BLaER1 (cell line): ENCODE results near the gene PSMC3IP.
A peak's percentile ranks its signal among the peaks of the same experiment; 100 is the strongest.

ENCODE experiments used
- H3K27ac ChIP-seq: shearing (Covaris generic); formaldehyde crosslinking; 2 replicates; pipeline ENCODE4 v1.8.1; 2022
- H3K27me3 ChIP-seq: shearing (Covaris generic); formaldehyde crosslinking; 2 replicates; pipeline ENCODE4 v1.8.1; 2022
- H3K36me3 ChIP-seq: shearing (Covaris generic); formaldehyde crosslinking; 2 replicates; pipeline ENCODE4 v1.8.1; 2022
- H3K4me1 ChIP-seq: shearing (Covaris generic); formaldehyde crosslinking; 2 replicates; pipeline ENCODE4 v1.8.1; 2022
- H3K4me2 ChIP-seq: shearing (Covaris generic); formaldehyde crosslinking; 2 replicates; pipeline ENCODE4 v1.8.1; 2022
- H3K4me3 ChIP-seq: shearing (Covaris generic); formaldehyde crosslinking; 2 replicates; pipeline ENCODE4 v1.8.1; 2022
- H3K9ac ChIP-seq: shearing (Covaris generic); formaldehyde crosslinking; 2 replicates; pipeline ENCODE4 v1.8.1; 2022
- H3K9me3 ChIP-seq: shearing (Covaris generic); formaldehyde crosslinking; 2 replicates; pipeline ENCODE4 v1.8.1; 2022
- H4K20me1 ChIP-seq: shearing (Covaris generic); formaldehyde crosslinking; 2 replicates; pipeline ENCODE4 v1.8.1; 2022
- Cebpa-rat ChIP-seq: shearing (Covaris generic); IDR thresholded peaks from 2 replicates; pipeline ENCODE4 v1.8.1; 2022

The PSMC3IP gene

DNA sequence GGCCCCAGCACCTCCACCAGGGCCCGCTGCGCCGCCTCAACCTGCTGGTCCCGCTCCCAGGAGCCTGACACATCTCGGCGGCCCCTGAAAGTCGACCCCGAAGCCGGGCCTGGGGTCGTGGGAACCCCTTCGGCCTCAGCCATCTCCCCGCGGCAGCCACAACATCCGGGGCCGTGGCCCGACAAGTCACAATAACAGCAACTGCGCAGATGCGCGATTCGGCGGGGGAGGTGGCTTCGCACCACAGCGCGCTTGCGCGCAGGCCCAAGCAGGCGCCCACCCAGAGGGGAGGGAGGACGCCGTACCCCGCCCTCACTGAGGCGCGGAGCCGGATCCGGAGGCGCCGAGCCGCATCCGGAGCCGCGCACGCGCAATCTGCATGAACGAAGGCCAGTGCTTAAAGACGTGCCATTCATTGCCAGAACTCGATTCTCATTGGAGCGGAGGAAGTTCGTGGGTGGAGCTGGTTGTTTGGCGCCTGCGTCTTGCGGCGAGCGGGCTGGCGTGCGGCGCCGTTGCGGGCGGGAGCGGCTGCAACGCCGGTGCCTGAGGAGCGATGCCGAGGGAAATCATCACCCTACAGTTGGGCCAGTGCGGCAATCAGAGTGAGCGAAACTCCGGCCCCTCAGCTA lies 31.8 kb upstream of the PSMC3IP start, which contains the start of the genes RETREG3 and TUBG1:
RETREG3 (minus strand) TSS at position 193 of the 632 bp plus-strand sequence; CDS start at position 143, 50 bp downstream.
TUBG1 (plus strand) TSS at position 502 of the 632 bp plus-strand sequence; CDS start at position 557, 55 bp downstream.
- H3K36me3 ChIP-seq = peaks cover 32% of the 10 kb centered on the region
- H3K4me3 ChIP-seq = peak within 1 kb of the TSS; percentile 98
- peak within 1 kb of the TSS; percentile 92 for H3K27ac ChIP-seq
- peaks cover 38% of the 10 kb centered on the region for H3K4me1 ChIP-seq
- H3K9ac ChIP-seq = peak within 1 kb of the TSS; percentile 95
- H3K9me3 ChIP-seq = no peaks in the 10 kb centered on the region
- peaks cover 47% of the 10 kb centered on the region for H4K20me1 ChIP-seq
- H3K4me2 ChIP-seq = peak within 1 kb of the TSS; percentile 93
- no peaks in the 10 kb centered on the region for H3K27me3 ChIP-seq
- no peak for TF ChIP-seq Cebpa-rat

DNA sequence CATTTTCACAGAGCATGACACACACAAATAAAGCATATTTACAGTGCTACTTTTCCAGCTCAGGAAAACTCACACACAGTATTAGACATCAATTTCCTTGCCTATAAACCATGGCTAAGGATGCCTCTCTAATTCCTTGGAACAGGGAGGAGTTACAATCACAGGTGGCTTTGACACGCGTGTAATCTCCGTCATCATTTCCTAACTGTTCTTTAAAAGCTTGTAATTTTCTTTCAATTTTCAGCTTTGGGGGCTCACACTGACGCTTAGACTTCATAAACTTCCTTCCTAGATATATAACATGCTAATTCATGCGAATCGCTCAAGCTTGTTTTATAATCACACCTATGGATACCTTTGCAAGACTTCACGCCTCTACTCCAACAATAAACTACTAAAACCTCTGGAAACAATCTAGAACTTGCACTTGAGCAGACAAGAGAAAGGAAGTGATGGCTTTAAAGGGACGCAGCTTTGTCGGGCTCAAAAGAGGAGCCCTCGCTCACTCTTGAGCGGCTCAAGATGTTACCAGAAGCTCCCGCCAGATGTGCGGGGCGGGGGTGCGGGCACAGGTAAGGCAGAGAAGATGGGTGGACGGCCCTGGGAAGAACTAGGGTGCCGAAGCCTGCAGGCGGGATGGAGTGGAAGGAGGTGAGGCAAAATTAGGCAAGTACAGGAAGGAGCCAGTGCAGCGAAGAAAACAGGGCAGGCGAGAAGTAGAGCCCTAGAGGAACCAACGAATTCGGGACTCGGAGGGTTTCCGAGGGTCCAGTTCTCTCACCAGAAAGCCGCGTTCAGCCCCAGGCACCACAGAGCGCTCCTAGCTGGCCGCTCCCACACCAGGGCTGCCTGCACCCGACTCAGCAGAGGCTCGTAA lies 31.0 kb upstream of the PSMC3IP start:
- Histone ChIP-seq H3K9me3 (no peaks in the 10 kb centered on the region), H3K27me3 (no peaks in the 10 kb centered on the region), H4K20me1 (peaks cover 54% of the 10 kb centered on the region), H3K36me3 (peaks cover 26% of the 10 kb centered on the region), H3K4me3 (peak overlapping the region; percentile 98), H3K4me2 (peak overlapping the region; percentile 93), H3K4me1 (peaks cover 41% of the 10 kb centered on the region), H3K27ac (peak overlapping the region; percentile 92), H3K9ac (peak overlapping the region; percentile 95)
- TF ChIP-seq Cebpa-rat = no peak

GRCh38 chr17:42607769-42608168 lies 30.2 kb upstream of the PSMC3IP start:
- Histone ChIP-seq H3K9ac (peak overlapping the region; percentile 95; the same call in 1 of the 2 replicates), H3K4me3 (peak overlapping the region; percentile 98), H3K27me3 (no peaks in the 10 kb centered on the region), H3K36me3 (peaks cover 19% of the 10 kb centered on the region), H3K4me1 (peaks cover 47% of the 10 kb centered on the region), H3K4me2 (peak overlapping the region; percentile 93), H4K20me1 (peaks cover 62% of the 10 kb centered on the region), H3K9me3 (no peaks in the 10 kb centered on the region), H3K27ac (0 out of 2 replicates have a peak overlapping the region, but pooled peaks have one; percentile 92)
- TF ChIP-seq Cebpa-rat = no peak

DNA sequence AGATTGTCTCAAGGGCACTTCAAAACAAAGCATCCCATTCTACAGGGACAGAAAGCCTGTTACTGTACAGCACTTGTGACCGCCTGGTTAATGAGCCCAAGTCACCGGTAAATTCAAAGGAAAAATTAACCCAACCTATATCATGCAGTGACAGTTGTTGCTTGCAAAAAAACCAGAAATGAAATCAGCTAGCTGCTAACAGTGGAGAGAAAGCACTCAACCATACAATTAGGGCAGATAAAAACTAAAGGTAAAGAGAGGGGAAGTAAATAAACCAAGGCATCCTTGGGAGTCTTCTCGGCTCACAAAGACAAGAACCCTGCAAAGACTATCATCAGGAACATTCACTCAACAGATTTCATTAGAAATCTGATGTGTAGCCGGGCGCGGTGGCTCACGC lies 25.8 kb upstream of the PSMC3IP start:
- Histone ChIP-seq H3K27me3 (no peaks in the 10 kb centered on the region), H3K36me3 (peaks cover 16% of the 10 kb centered on the region), H3K4me3 (no peak overlapping the region), H3K4me2 (no peak overlapping the region), H3K9me3 (no peaks in the 10 kb centered on the region), H3K4me1 (peaks cover 52% of the 10 kb centered on the region), H3K27ac (no peak overlapping the region), H3K9ac (no peak overlapping the region), H4K20me1 (peaks cover 93% of the 10 kb centered on the region)
- no peak for TF ChIP-seq Cebpa-rat

GRCh38 chr17:42598905-42599304 lies 21.4 kb upstream of the PSMC3IP start:
- peak overlapping the region; percentile 77 for H3K4me2 ChIP-seq
- H3K27me3 ChIP-seq = no peaks in the 10 kb centered on the region
- peaks cover 83% of the 10 kb centered on the region for H4K20me1 ChIP-seq
- H3K9me3 ChIP-seq = no peaks in the 10 kb centered on the region
- peaks cover 40% of the 10 kb centered on the region for H3K36me3 ChIP-seq
- no peak overlapping the region for H3K4me3 ChIP-seq
- peak overlapping the region; percentile 39 for H3K9ac ChIP-seq
- no peak for TF ChIP-seq Cebpa-rat
- H3K27ac ChIP-seq = peak overlapping the region; percentile 53; the same call in 1 of the 2 replicates
- peaks cover 30% of the 10 kb centered on the region for H3K4me1 ChIP-seq

DNA sequence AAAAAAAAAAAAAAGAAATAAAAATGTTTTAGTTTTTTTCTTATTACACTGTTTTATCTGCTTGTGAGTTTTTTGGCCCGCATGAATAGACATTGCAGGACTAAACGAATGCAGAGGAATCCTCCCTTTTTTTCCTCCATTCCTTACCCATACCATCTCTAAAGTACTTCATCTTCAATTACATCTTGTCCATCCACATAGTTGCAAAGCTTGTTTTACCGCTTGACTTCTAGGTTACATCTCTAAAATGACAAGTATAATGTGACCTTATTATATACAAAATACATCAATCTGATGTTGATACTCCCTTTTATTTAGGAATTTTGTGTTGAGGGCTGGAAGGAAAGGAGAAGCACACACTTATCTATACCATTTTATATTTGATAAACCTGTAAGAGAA lies 18.9 kb upstream of the PSMC3IP start:
- Histone ChIP-seq H3K9ac (no peak overlapping the region), H4K20me1 (peaks cover 84% of the 10 kb centered on the region), H3K27me3 (no peaks in the 10 kb centered on the region), H3K4me2 (no peak overlapping the region), H3K27ac (no peak overlapping the region), H3K36me3 (peaks cover 55% of the 10 kb centered on the region), H3K4me1 (peaks cover 21% of the 10 kb centered on the region), H3K9me3 (no peaks in the 10 kb centered on the region), H3K4me3 (no peak overlapping the region)
- no peak for TF ChIP-seq Cebpa-rat

DNA sequence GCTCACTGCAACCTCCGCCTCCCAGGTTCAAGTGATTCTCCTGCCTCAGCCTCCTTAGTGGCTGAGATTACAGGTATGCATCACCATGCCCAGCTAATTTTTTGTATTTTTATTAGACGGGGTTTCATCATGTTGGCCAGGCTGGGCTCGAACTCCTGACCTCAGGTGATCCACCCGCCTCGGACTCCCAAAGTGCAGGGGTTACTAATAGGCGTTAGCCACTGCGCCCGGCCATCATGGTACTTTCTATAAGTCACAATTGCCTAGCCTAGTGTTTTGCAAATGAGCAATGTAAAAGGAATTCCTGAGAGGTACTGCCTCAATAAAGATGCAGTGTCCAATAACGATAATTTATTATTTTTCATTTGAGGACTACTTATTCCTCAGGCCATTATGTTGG lies 13.9 kb upstream of the PSMC3IP start:
- Histone ChIP-seq H3K27ac (no peak overlapping the region), H3K9ac (no peak overlapping the region), H3K4me1 (no peaks in the 10 kb centered on the region), H3K9me3 (no peaks in the 10 kb centered on the region), H3K36me3 (peaks cover 86% of the 10 kb centered on the region), H4K20me1 (peaks cover 56% of the 10 kb centered on the region), H3K27me3 (no peaks in the 10 kb centered on the region), H3K4me3 (no peak overlapping the region), H3K4me2 (no peak overlapping the region)
- no peak for TF ChIP-seq Cebpa-rat

- Histone ChIP-seq H4K20me1 (peaks cover 56% of the 10 kb centered on the region), H3K27me3 (no peaks in the 10 kb centered on the region), H3K36me3 (peaks cover 87% of the 10 kb centered on the region), H3K4me2 (no peak overlapping the region), H3K4me1 (no peaks in the 10 kb centered on the region), H3K9ac (no peak overlapping the region), H3K9me3 (no peaks in the 10 kb centered on the region), H3K4me3 (no peak overlapping the region), H3K27ac (no peak overlapping the region)
- TF ChIP-seq Cebpa-rat = no peak
Measured at GRCh38 chr17:42590886-42591285, 13.4 kb upstream of the PSMC3IP start.

DNA sequence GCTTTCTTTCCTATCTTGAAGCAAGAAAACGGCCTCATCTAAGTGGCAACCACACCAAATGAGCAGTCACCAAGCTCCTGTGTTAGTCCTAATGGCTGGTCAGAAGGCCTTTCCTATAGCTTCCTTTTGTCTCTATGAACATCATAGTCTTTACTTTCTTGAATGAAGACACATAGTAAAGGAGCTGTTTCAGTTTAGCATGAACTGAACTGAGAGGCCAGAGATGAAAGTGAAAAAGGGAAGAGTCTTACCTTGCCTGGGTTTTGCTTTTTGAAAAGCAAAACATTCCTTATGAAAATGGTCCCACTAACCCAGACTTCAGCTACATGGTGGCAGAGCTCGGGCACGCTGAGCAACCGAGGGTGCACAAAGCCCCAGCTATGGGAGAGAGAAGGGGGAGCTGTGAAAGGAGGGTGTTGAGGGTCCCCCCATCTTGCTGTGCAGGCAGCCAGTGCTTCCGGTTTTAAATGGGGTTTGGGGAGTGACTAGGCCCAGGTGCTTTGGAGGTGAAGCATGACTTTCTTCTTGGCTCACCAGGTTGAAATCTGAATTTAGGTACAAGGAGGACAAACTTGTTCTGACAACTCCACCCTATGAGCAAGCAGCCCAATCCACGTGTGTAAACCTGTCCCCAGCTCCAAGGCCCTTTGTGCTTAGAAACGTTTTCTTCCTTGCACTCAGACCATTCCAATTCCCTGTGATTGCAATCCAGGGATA lies 9.1 kb upstream of the PSMC3IP start:
- H3K4me3 ChIP-seq = no peak overlapping the region
- H3K4me2 ChIP-seq = no peak overlapping the region
- TF ChIP-seq Cebpa-rat = no peak
- H4K20me1 ChIP-seq = peaks cover 22% of the 10 kb centered on the region; the same call in 1 of the 2 replicates
- H3K9ac ChIP-seq = no peak overlapping the region
- no peaks in the 10 kb centered on the region for H3K27me3 ChIP-seq
- no peaks in the 10 kb centered on the region for H3K9me3 ChIP-seq
- H3K36me3 ChIP-seq = peaks cover 100% of the 10 kb centered on the region
- no peaks in the 10 kb centered on the region for H3K4me1 ChIP-seq
- H3K27ac ChIP-seq = no peak overlapping the region
